ENCODE data around the gene SPTBN5.

The SPTBN5 gene

GRCh38 chr15:41928637-41929620 is 35.1 kb upstream of the SPTBN5 start:
- peak overlapping the region; percentile 23 for H3K27ac ChIP-seq (ENCODE audit: low read depth, low read length)

DNA sequence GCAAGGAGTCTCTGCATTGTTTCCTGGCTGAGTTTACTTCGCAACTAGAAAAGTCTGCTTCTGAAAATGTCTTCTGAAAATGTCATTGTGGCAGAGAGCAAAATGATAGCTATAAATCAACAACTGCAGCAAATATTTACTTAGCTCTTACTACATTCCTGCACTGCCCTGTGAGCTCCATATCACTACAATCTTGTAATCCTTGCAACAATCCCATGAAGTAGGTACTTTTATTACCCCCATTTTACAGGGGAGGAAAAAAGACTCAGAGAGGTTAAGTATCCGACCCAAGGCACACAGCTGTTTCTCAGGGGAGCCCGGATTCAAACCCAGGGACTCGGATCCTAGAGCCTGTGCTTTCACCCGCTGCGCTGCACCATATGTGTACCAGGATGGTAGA is 34.2 kb upstream of the SPTBN5 start:
- no CpG with 5 or more reads among the region's 6 CpGs for WGBS (ENCODE audit: extremely low coverage, insufficient coverage, insufficient read length)

More at GRCh38 chr15:41928637-41929620, 35.1 kb upstream of the SPTBN5 start:
- Histone ChIP-seq H3K18ac (ENCODE audit: low read length) (no peak overlapping the region), H3K4me1 (ENCODE audit: control insufficient read depth in 1 of 2, insufficient read depth in 2 of 2, low read length in 2 of 2) (peaks cover 5 to 13% of the 10 kb centered on the region in 2 experiments), H2BK12ac (ENCODE audit: low read length) (no peak overlapping the region), H2BK120ac (ENCODE audit: insufficient read depth, low read length, poor library complexity) (no peak overlapping the region), H3K4me3 (ENCODE audit: low read depth, low read length) (no peak overlapping the region), H3K4ac (ENCODE audit: low read depth, low read length) (no peak overlapping the region), H3K14ac (ENCODE audit: low read length) (no peak overlapping the region), H2AK5ac (ENCODE audit: low read length) (no peak overlapping the region), H3K9me3 (ENCODE audit: insufficient read depth, low read depth, low read length) (no peaks in the 10 kb centered on the region), H3K9ac (ENCODE audit: low read length) (no peak overlapping the region), H4K8ac (ENCODE audit: low read depth, low read length) (no peak overlapping the region), H3K27me3 (ENCODE audit: insufficient read depth, low read length) (no peaks in the 10 kb centered on the region), H3K23ac (ENCODE audit: low read length) (no peak overlapping the region), H3K4me2 (ENCODE audit: low read length) (no peak overlapping the region), H4K12ac (ENCODE audit: low read depth, low read length) (no peak overlapping the region), H3K36me3 (ENCODE audit: control insufficient read depth in 1 of 2, insufficient read depth in 2 of 2, low read length in 2 of 2) (peaks cover 2 to 4% of the 10 kb centered on the region in 2 experiments), H2BK5ac (ENCODE audit: low read depth, low read length, poor library complexity) (no peak overlapping the region), H4K91ac (ENCODE audit: low read depth, low read length) (no peak overlapping the region), H2AFZ (ENCODE audit: insufficient read depth, low read length, poor library complexity) (no peak overlapping the region), H3K79me2 (ENCODE audit: control insufficient read depth, insufficient read depth, low read length, poor library complexity) (no peaks in the 10 kb centered on the region), H3K79me1 (ENCODE audit: low read length) (no peaks in the 10 kb centered on the region)
- WGBS (ENCODE audit: extremely low coverage, insufficient coverage, insufficient read length), result no CpG with 5 or more reads among the region's 16 CpGs
- DNase-seq, result peak in 1 of 2 donors; percentile 27

DNA sequence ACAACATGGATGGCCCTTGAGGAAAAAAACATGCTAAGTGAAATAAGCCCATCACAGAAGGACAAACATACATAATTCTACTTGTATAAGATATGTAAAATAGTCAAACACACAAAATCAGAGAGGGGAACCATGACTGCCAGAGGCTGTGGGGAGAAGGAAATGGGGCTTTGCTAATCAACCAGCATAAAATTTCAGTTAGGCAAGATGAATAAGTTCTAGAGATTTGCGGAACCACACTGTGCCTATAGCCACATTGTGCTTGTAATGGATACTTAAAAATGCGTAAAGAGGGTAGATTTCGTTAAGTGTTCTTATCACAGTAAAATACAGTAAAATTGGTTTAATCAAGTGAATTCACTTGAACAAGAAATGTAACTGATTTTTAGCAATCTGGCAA is 33.7 kb upstream of the SPTBN5 start:
- Histone ChIP-seq H3K27me3 (ENCODE audit: insufficient read depth, low read length) (no peaks in the 10 kb centered on the region), H2BK120ac (ENCODE audit: insufficient read depth, low read length, poor library complexity) (no peak overlapping the region), H2AFZ (ENCODE audit: insufficient read depth, low read length, poor library complexity) (no peak overlapping the region), H3K18ac (ENCODE audit: low read length) (no peak overlapping the region), H2BK12ac (ENCODE audit: low read length) (no peak overlapping the region), H3K36me3 (ENCODE audit: control insufficient read depth in 1 of 2, insufficient read depth in 2 of 2, low read length in 2 of 2) (peaks cover 2 to 6% of the 10 kb centered on the region in 2 experiments), H4K12ac (ENCODE audit: low read depth, low read length) (no peak overlapping the region), H3K23ac (ENCODE audit: low read length) (no peak overlapping the region), H2AK5ac (ENCODE audit: low read length) (no peak overlapping the region), H3K9me3 (ENCODE audit: insufficient read depth, low read depth, low read length) (no peaks in the 10 kb centered on the region), H3K27ac (ENCODE audit: low read depth, low read length) (no peak overlapping the region), H3K4me2 (ENCODE audit: low read length) (no peak overlapping the region), H3K79me1 (ENCODE audit: low read length) (no peaks in the 10 kb centered on the region), H2BK5ac (ENCODE audit: low read depth, low read length, poor library complexity) (no peak overlapping the region), H4K91ac (ENCODE audit: low read depth, low read length) (no peak overlapping the region), H3K4me1 (ENCODE audit: control insufficient read depth in 1 of 2, insufficient read depth in 2 of 2, low read length in 2 of 2) (peaks cover 5 to 13% of the 10 kb centered on the region in 2 experiments), H3K14ac (ENCODE audit: low read length) (no peak overlapping the region), H3K9ac (ENCODE audit: low read length) (no peak overlapping the region), H3K79me2 (ENCODE audit: control insufficient read depth, insufficient read depth, low read length, poor library complexity) (no peaks in the 10 kb centered on the region), H4K8ac (ENCODE audit: low read depth, low read length) (no peak overlapping the region), H3K4me3 (ENCODE audit: low read depth, low read length) (no peak overlapping the region), H3K4ac (ENCODE audit: low read depth, low read length) (no peak overlapping the region)
- no CpG with 5 or more reads among the region's 3 CpGs for WGBS (ENCODE audit: extremely low coverage, insufficient coverage, insufficient read length)
- no peak for DNase-seq

More for the DNA sequence above, 34.2 kb upstream of the SPTBN5 start:
- Histone ChIP-seq H4K91ac (ENCODE audit: low read depth, low read length) (no peak overlapping the region), H3K4me2 (ENCODE audit: low read length) (no peak overlapping the region), H3K79me1 (ENCODE audit: low read length) (no peaks in the 10 kb centered on the region), H3K9ac (ENCODE audit: low read length) (no peak overlapping the region), H3K9me3 (ENCODE audit: insufficient read depth, low read depth, low read length) (no peaks in the 10 kb centered on the region), H3K79me2 (ENCODE audit: control insufficient read depth, insufficient read depth, low read length, poor library complexity) (no peaks in the 10 kb centered on the region), H3K27ac (ENCODE audit: low read depth, low read length) (peak overlapping the region; percentile 3), H2AFZ (ENCODE audit: insufficient read depth, low read length, poor library complexity) (no peak overlapping the region), H3K18ac (ENCODE audit: low read length) (no peak overlapping the region), H3K27me3 (ENCODE audit: insufficient read depth, low read length) (no peaks in the 10 kb centered on the region), H2BK5ac (ENCODE audit: low read depth, low read length, poor library complexity) (no peak overlapping the region), H3K4me1 (ENCODE audit: control insufficient read depth in 1 of 2, insufficient read depth in 2 of 2, low read length in 2 of 2) (peaks cover 5 to 13% of the 10 kb centered on the region in 2 experiments), H3K14ac (ENCODE audit: low read length) (no peak overlapping the region), H4K12ac (ENCODE audit: low read depth, low read length) (no peak overlapping the region), H3K4ac (ENCODE audit: low read depth, low read length) (no peak overlapping the region), H3K4me3 (ENCODE audit: low read depth, low read length) (no peak overlapping the region), H2BK120ac (ENCODE audit: insufficient read depth, low read length, poor library complexity) (no peak overlapping the region), H3K36me3 (ENCODE audit: control insufficient read depth in 1 of 2, insufficient read depth in 2 of 2, low read length in 2 of 2) (peaks cover 2 to 5% of the 10 kb centered on the region in 2 experiments), H4K8ac (ENCODE audit: low read depth, low read length) (no peak overlapping the region), H2BK12ac (ENCODE audit: low read length) (no peak overlapping the region), H2AK5ac (ENCODE audit: low read length) (no peak overlapping the region), H3K23ac (ENCODE audit: low read length) (no peak overlapping the region)
- no peak for DNase-seq

DNA sequence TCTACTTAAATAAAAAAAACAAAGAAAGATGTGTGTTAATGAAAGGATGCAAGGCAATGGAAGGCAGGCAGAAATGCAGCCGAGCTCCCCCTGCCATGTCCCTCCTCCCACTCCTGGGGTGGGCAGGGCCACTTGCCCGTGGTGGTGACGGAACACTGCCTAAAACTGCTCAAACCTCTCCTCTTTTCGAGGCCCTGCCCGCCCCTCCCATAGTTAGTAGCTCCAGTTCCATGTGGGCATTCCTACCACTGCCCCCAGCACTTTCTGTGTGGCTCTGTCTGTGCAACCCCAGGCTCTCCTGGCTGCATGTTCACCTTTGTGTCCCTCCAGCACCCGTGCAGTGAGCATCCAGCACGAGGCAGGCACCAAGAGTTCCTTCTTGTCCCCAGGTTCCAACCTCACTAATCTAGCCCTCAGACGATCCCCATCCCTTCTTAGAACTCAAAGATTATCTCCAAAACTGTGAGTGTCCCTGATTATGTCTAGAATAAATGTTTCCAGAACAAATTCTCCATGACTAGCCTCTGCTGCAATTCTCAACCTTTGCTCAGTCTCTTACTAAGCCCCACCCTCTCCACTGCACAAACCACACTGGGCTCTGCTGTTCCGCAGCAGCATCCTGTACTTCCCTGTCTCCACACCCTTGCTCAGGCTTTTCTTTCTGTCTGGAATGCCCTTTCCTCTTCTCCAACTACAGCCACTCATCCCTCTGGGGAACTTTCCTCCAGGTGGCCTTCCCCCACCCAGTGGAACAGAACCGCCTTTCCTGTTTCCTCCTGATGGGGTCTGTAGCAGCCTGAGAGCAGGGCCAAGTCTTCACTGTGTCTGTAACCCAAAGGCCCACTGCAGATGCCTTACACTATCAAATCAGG is 32.6 kb upstream of the SPTBN5 start:
- H3K79me2 ChIP-seq (ENCODE audit: control insufficient read depth, insufficient read depth, low read length, poor library complexity), result no peaks in the 10 kb centered on the region
- H3K27ac ChIP-seq (ENCODE audit: low read depth, low read length), result no peak overlapping the region
- H3K4ac ChIP-seq (ENCODE audit: low read depth, low read length), result no peak overlapping the region
- peaks cover 0 to 2% of the 10 kb centered on the region in 2 experiments for H3K36me3 ChIP-seq (ENCODE audit: control insufficient read depth in 1 of 2, insufficient read depth in 2 of 2, low read length in 2 of 2)
- no peaks in the 10 kb centered on the region for H3K9me3 ChIP-seq (ENCODE audit: insufficient read depth, low read depth, low read length)
- H3K4me1 ChIP-seq (ENCODE audit: control insufficient read depth in 1 of 2, insufficient read depth in 2 of 2, low read length in 2 of 2), result peaks cover 5 to 13% of the 10 kb centered on the region in 2 experiments
- H3K4me2 ChIP-seq (ENCODE audit: low read length), result no peak overlapping the region
- H2BK5ac ChIP-seq (ENCODE audit: low read depth, low read length, poor library complexity), result no peak overlapping the region
- no peak overlapping the region for H4K91ac ChIP-seq (ENCODE audit: low read depth, low read length)
- H3K23ac ChIP-seq (ENCODE audit: low read length), result no peak overlapping the region
- H3K18ac ChIP-seq (ENCODE audit: low read length), result no peak overlapping the region
- no peaks in the 10 kb centered on the region for H3K27me3 ChIP-seq (ENCODE audit: insufficient read depth, low read length)
- H3K4me3 ChIP-seq (ENCODE audit: low read depth, low read length), result no peak overlapping the region
- H2AK5ac ChIP-seq (ENCODE audit: low read length), result no peak overlapping the region
- H4K8ac ChIP-seq (ENCODE audit: low read depth, low read length), result no peak overlapping the region
- no peak overlapping the region for H2AFZ ChIP-seq (ENCODE audit: insufficient read depth, low read length, poor library complexity)
- peak in 1 of 2 donors; percentile 19 for DNase-seq
- no CpG with 5 or more reads among the region's 10 CpGs for WGBS (ENCODE audit: extremely low coverage, insufficient coverage, insufficient read length)
- H4K12ac ChIP-seq (ENCODE audit: low read depth, low read length), result no peak overlapping the region
- H3K79me1 ChIP-seq (ENCODE audit: low read length), result no peaks in the 10 kb centered on the region
- H2BK12ac ChIP-seq (ENCODE audit: low read length), result no peak overlapping the region
- H3K14ac ChIP-seq (ENCODE audit: low read length), result no peak overlapping the region
- no peak overlapping the region for H3K9ac ChIP-seq (ENCODE audit: low read length)
- H2BK120ac ChIP-seq (ENCODE audit: insufficient read depth, low read length, poor library complexity), result no peak overlapping the region

Data from trophoblast cell (in vitro differentiated cells and primary cell).